Measurements from ENCODE around the gene GAS7.

Gene GAS7

GRCh38 chr17:10130263-10130662 lies 68.1 kb downstream of the GAS7 start:
- no peak for DNase-seq

GRCh38 chr17:10127819-10128425 lies 70.5 kb downstream of the GAS7 start:
- DNase-seq: peak; percentile 85 to 92 (median 89)

DNA sequence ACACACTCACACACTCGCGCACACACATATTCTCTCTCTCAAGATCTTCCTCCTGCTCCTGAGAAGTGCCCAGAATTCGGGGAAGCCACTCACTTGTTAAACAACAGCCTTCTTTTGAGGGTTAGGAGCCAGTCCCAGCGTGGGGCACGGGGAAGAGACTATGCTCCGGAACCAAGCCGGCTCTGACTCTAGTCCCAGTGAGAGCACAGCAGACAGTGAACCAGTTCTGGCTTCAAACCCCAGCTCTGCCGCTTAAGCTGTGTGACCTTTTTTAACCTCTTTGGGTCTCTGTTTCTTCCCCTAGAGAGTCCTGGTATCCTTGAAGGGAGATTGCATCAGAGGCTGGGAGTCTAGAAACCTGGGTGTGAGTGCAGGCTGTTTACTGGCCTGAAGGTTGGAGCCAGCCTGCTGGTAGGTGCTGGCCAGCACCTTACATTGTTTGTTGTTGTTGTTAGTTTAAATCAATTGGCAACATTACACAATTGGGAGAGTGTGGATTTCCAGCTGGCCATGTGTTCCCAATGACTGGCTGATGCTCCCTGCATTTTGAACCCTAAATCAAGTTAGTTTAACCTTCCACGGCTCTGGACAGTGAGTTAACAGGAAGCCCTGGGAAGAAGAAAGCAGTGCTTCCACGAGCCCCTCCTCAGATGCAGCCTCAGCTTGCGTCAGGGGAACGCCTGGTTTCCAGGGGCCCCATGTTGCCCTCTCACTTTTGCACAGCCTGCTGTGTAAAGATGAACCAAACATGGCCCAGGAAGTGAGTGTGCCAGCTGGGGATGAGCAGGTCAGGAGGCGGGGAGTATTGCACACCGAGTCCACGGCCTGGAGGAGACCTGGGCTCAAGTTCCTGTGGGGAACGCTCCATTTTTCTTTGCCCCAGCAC lies 71.5 kb downstream of the GAS7 start:
- peak; percentile 48 to 69 (median 60) for DNase-seq

DNA sequence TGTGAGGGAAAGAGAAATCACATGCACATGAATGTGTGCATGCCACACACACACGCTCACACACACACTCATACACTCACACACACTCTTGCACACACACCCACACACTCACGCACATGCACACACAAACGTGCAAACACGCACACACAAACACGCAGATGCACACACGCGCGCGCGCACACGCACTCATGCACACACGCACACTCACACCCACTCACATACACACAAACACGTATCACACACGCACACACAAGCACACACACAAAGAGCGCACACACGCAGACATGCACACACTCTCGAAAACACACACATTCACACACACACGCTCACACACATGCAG lies 72.2 kb downstream of the GAS7 start:
- no peak for DNase-seq

DNA sequence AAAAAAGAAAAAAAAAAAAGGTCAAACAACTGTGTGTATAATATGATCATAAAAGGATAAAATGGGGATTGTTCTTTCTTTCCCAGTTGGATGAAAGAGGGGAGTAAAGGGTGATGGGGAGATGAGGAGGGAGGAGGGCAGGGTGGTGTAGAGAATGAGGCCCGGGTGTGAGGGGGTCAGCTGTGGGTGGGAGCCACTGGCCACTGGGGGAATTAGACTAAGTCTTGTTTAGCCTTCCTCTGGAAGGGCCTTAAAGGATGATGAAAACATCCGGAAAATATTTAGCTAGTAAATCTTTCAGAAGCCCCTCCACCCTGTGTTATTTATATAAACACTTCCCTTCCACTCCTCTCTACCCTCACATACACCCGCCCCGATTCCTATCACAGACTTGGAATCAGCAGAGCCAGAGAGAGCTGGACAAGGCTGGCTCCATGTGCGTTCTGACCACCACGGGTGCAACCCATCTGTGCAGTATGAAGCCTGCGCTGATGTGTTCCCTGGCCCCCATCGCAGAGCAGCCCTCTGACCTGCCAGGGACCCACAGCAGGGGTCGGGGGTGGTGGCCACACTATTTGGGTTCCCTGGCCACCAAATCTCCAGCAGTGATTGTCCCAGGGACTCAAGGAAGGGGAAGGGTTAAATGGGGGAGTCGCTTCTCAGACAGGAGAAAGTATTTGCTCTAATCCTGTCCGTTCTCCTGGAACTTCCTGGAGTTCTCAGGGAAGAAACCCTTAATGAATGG lies 72.7 kb downstream of the GAS7 start:
- DNase-seq: no peak

DNA sequence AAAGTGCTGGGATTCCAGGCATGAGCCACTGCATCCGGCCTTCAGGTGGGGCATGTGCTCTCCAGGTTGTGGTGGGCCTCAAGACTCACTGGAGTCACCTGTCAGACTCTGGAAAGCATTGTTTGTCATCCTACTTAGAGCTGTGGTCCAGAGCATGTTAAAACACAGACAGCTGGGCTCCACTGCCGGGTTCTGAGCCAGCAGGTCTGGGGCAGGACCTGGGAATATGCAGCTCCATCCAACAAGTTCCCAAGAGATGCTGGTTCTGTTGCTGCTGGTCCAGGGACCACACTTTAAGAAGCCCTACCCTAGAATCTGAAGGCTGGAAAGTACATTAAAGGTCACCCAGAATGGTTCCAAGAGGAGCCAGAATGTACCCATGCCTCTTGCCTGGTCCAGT lies 75.3 kb downstream of the GAS7 start:
- no peak for DNase-seq

GRCh38 chr17:10121971-10122707 lies 76.3 kb downstream of the GAS7 start:
- no peak for DNase-seq

DNA sequence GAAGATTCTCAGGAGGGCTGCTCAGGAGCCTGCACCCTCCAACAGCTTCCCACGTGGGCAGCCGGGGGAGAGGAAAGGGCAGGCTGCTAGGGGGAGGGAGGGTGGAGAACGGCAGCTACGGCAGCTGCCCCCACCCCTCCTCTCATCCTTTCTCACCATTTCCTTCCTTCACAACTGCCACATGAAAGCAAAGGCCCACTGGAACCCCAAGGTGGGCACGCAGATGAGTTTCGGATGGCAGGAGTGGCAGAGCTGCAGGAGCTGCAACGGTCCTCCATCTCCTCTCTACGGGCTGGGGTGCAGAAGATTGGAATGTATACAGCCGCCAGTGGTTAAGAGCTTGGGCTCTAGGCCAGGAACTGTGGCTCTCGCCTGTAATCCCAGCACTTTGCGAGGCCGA lies 77.7 kb downstream of the GAS7 start:
- no peak for DNase-seq

DNA sequence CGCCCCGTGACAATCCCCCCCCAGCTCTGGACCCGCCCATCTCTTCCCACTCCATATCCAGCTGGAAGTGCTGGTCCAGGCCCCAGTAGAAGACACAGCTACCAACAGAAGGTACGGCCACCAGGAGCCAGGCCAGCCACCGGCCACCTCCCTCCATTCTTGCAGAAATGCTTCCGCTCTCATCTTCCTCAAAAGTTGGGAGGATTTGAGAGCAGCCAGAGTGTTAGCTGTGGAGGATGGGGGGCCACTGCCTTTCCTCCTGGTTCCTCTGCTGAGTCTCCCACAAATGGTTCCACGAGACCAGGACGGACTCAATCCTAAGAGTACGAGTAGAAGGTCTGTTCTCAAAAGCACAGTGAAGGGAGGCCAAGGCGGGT lies 78.3 kb downstream of the GAS7 start:
- DNase-seq: peak; percentile 54 to 80 (median 78)

- peak; percentile 49 to 74 (median 72) for DNase-seq
Observed at GRCh38 chr17:10119203-10120108, 79.0 kb downstream of the GAS7 start.

DNA sequence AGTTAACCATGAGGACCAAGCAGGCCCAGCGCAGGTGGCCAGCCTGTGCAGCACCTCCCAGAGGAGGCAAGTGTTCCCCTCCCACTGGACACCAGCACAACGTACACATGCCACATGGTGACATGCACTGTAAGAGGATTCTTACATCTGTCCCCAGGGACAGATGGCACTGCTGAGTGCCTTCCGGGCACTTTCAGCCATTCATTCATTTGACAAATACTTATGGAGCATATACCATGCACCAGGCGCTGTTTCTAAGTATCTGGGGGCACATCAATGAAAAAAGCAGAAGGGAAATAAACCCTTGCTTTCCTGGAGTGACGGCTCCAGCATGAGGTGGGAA lies 79.6 kb downstream of the GAS7 start:
- DNase-seq: no peak

GRCh38 chr17:10117581-10118001 lies 80.8 kb downstream of the GAS7 start:
- DNase-seq: peak; percentile 33 to 71 (median 68)

DNA sequence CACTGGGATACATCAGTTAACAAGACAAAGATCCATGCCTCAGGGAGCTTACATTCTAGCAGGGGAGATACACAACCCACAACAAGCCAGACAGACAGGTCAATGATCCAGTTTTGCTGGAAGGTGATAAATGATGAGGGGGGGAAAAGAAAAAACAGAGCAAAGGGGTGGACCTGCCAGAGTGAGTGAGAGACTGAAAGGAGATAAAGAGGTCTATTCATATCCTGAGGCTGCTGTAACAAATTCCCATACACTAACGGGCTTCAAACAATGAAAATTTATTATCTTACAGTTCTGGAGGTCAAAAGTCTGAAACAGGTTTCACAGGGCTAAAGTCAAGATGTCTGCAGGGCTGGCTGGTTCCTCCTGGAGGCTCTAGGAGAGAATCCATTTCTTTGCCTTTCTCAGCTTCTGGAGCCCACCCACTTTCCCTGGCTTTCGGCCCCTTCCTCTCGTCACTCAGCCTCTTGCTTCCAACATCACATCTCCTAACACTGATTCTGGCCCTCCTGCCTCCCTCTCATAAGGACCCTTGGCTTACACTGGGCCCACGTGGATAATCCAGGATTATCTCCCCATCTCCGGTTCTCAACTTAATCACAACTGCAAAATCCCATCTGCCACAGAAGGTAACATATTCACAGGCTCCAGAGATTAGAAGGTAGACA lies 81.5 kb downstream of the GAS7 start:
- DNase-seq: no peak

- DNase-seq: no peak
Observed at GRCh38 chr17:10116267-10116666, 82.1 kb downstream of the GAS7 start.

- DNase-seq: no peak
Observed at GRCh38 chr17:10115536-10115932, 82.9 kb downstream of the GAS7 start.

DNA sequence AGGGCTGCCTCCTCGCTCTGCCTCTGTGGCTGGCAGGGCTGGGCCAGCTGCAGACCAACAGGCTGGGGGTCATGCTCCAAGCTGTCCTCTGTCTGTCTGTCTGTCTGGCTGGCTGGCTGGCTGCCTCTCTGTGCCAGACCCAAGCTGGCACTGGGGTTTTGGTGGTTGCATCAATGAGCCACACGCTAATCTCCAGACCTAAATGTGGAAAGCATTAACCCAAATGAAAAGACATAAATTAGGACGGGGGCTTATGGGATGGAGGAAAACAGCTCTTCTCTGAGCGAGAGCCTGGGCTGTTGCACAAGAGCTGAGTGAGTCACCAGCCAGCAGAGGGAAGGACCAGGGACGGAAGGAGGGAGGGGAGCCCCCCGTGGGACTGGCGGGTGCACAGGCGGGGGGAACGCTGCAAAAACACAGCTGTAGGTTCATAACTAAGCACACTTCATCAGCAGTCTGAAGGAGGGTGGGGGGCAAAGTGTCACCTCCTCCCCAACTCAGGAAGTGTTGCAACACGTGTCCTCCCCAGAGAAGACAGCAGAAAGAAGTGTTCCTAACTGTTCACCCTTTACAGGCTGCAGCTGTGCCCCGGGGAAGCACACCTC lies 83.4 kb downstream of the GAS7 start:
- DNase-seq: peak; percentile 88 to 94 (median 94)

GRCh38 chr17:10112962-10113361 lies 85.4 kb downstream of the GAS7 start:
- no peak for DNase-seq

- no peak for DNase-seq
Observed at GRCh38 chr17:10111907-10112452, 86.4 kb downstream of the GAS7 start.

DNA sequence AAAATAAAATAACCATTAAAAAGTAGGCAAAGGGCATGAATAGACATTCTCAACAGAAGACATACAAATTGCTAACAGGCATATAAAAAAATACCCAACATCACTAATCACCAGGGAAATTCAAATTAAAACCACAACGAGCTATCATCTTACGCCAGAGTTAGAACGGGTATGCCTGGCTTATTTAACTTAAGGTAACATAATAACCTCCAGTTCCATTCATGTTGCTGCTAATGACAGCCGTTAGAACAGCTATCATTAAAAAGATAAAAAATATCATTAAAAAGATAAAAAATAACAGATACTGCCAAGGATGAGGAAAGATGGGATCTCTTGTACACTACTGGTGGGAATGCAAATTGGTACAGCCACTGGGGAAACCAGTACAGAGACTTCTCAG lies 89.3 kb downstream of the GAS7 start:
- no peak for DNase-seq
